Endothelial cell of umbilical vein (primary cell): ENCODE data around the gene EVC. TPM values are rescaled to one million over a fixed set of nuclear protein-coding genes. Genes with fewer than 3 reads are reported as not detected.

Experiments
- BruUV-seq: library from RNA; stranded (reverse); fragments of 400-500 nt; replicated peaks from 2 replicates; lab custom pipeline; 2021; lab: Mats Ljungman, UMichigan
- CTCF ChIA-PET: fragments of 300-600, 350-600 bp; sonication (Branson Sonifier 250); formaldehyde crosslinking; loops from one replicate; lab custom pipeline; 2021; ENCODE audit warnings: antibody characterized with exemption, inconsistent platforms; lab: Charles Lee
- POLR2A ChIA-PET: fragments of 300-600, 350-600 bp; sonication (Branson Sonifier 250); formaldehyde crosslinking; loops from one replicate; lab custom pipeline; 2021; ENCODE audit warnings: antibody characterized with exemption, inconsistent platforms; lab: Charles Lee
- DNase-seq: peaks from one replicate; pipeline ENCODE4 v3.0.0-alpha.2; 2011; ENCODE audit warnings: low read depth, low spot score
- FAIRE-seq: peaks from 2 replicates; lab custom pipeline; 2011; peaks lifted over from hg19 to GRCh38; lab: Jason Lieb, UNC
- H2AFZ ChIP-seq: 2 replicates; pipeline ENCODE4 v1.6.0; 2012; ENCODE audit warnings: low read depth, low read length, control low read depth, inconsistent platforms
- H3K27ac ChIP-seq: 2 replicates; pipeline ENCODE4 v1.5.1; 2011; ENCODE audit warnings: low read depth, mild to moderate bottlenecking, control low read depth, low read length, moderate library complexity; ENCODE audit not compliant: insufficient read depth
- H3K27me3 ChIP-seq, 2 experiments: 2 replicates each; pipeline versions ENCODE4 v1.6.0 to v1.6.1; 2011; ENCODE audit warnings: low read length in 2 of 2, mixed read lengths in 1 of 2; ENCODE audit not compliant: control insufficient read depth in 2 of 2, insufficient read depth in 2 of 2
- H3K36me3 ChIP-seq, 2 experiments: 2 replicates in 1 of 2; 3 replicates in 1 of 2; pipeline ENCODE4 v1.5.1; 2011; ENCODE audit warnings: low read length in 2 of 2, mild to moderate bottlenecking in 1 of 2, moderate library complexity in 1 of 2; ENCODE audit not compliant: control insufficient read depth in 2 of 2, insufficient read depth in 2 of 2; ENCODE audit errors: extremely low read depth in 1 of 2
- H3K4me1 ChIP-seq: 3 replicates; pipeline ENCODE4 v1.5.1; 2011; ENCODE audit warnings: mild to moderate bottlenecking, low read length; ENCODE audit not compliant: control insufficient read depth, insufficient read depth; ENCODE audit errors: extremely low read depth
- H3K4me2 ChIP-seq: 2 replicates; pipeline ENCODE4 v1.6.1; 2011; ENCODE audit warnings: low read length, control low read depth, mixed read lengths; ENCODE audit not compliant: insufficient read depth
- H3K4me3 ChIP-seq, 3 experiments: fragments of 200-600 bp in 1 of 3; sonication (generic), shearing (Covaris generic) in 1 of 3; replicated peaks in 1 of 3; 2 replicates each; pipeline ENCODE4 v1.5.1; 2011 to 2016; ENCODE audit warnings: control low read depth in 3 of 3, low read length in 3 of 3, mild to moderate bottlenecking in 2 of 3, inconsistent platforms in 1 of 3, low read depth in 1 of 3, moderate library complexity in 1 of 3; ENCODE audit not compliant: insufficient read depth in 1 of 3
- H3K79me2 ChIP-seq: 2 replicates; pipeline ENCODE4 v1.6.0; 2012; ENCODE audit warnings: low read length, inconsistent platforms; ENCODE audit not compliant: control insufficient read depth, insufficient read depth
- H3K9ac ChIP-seq: replicated peaks from 2 replicates; pipeline ENCODE3; 2011; ENCODE audit warnings: low read length, control low read depth; ENCODE audit not compliant: insufficient read depth; ENCODE audit errors: extremely low read depth
- H3K9me1 ChIP-seq: replicated peaks from 3 replicates; pipeline ENCODE4 v1.6.0; 2011; ENCODE audit warnings: mild to moderate bottlenecking, low read length; ENCODE audit not compliant: control insufficient read depth, insufficient read depth; ENCODE audit errors: extremely low read depth
- H3K9me3 ChIP-seq: replicated peaks from 2 replicates; pipeline ENCODE4 v1.5.1; 2012; ENCODE audit warnings: low read length, inconsistent platforms; ENCODE audit not compliant: control insufficient read depth, insufficient read depth
- H4K20me1 ChIP-seq: replicated peaks from 2 replicates; pipeline ENCODE3; 2011; ENCODE audit warnings: mild to moderate bottlenecking, low read length; ENCODE audit not compliant: control insufficient read depth, insufficient read depth; ENCODE audit errors: extremely low read depth
- EZH2 ChIP-seq: IDR thresholded peaks from 2 replicates; pipeline ENCODE4 v1.6.1; 2012; ENCODE audit warnings: borderline replicate concordance, low read depth, mild to moderate bottlenecking, moderate library complexity, low read length, inconsistent platforms; ENCODE audit not compliant: severe bottlenecking
- FOS ChIP-seq: IDR thresholded peaks from 2 replicates; pipeline ENCODE4 v1.6.1; 2011; ENCODE audit warnings: mild to moderate bottlenecking, low read length, moderate library complexity, borderline replicate concordance; ENCODE audit not compliant: insufficient read depth
- GATA2 ChIP-seq: IDR thresholded peaks from 2 replicates; pipeline ENCODE4 v1.7.0; 2011; ENCODE audit warnings: low read depth, mild to moderate bottlenecking, moderate library complexity, mixed read lengths, low read length; ENCODE audit not compliant: insufficient read length, insufficient read depth
- JUN ChIP-seq: IDR thresholded peaks from 2 replicates; pipeline ENCODE4 v1.6.1; 2011; ENCODE audit warnings: borderline replicate concordance, low read depth; ENCODE audit not compliant: insufficient read length, insufficient read depth
- MAX ChIP-seq: IDR thresholded peaks from 2 replicates; pipeline ENCODE4 v1.6.1; 2011; ENCODE audit not compliant: insufficient read depth, insufficient read length
- MYC ChIP-seq: IDR thresholded peaks from one replicate; pipeline ENCODE4 v1.6.1; 2011; ENCODE audit warnings: mild to moderate bottlenecking, low read depth, low read length
- POLR2A ChIP-seq: IDR thresholded peaks from 2 replicates; pipeline ENCODE4 v1.6.1; 2012; ENCODE audit warnings: low read depth, mild to moderate bottlenecking, control low read depth, low read length
- POLR2AphosphoS5 ChIP-seq: IDR thresholded peaks from 2 replicates; pipeline ENCODE4 v1.6.1; 2012; ENCODE audit warnings: low read depth, mild to moderate bottlenecking, control low read depth, low read length, moderate library complexity; ENCODE audit not compliant: insufficient read depth
- dilution Hi-C: fragments of 300-500 bp; cut with MboI; formaldehyde crosslinking; loops from one replicate; pipeline ENCODE4 v1.15.0; 2019; ENCODE audit warnings: low sequenced_read_pairs; ENCODE audit not compliant: extremely low pct_ligation_motif_present
- intact Hi-C: fragments of 100-400 bp; cut with micrococcal nuclease; formaldehyde crosslinking; loops from one replicate; pipeline ENCODE4 v1.10.0; 2022
- polyA plus RNA-seq, 4 experiments: library from polyadenylated mRNA; depleted of rRNA in 3 of 4; stranded (reverse) in 3 of 4; unstranded in 1 of 4; fragments of >200 nt; gene quantifications; 2 replicates each; pipeline versions ENCODE4 v1.2.1 to v1.2.3, GENCODE V29; 2011 to 2012; ENCODE audit warnings: missing spikeins in 1 of 4
- total RNA-seq: library from RNA; stranded (reverse); gene quantifications from 2 replicates; pipeline ENCODE4 v1.2.3, GENCODE V29; 2021
- TF ChIP-seq, protein P1 (sequence below), 2 donors: IDR thresholded peaks; 1 replicate in 1 of 2; 2 replicates in 1 of 2; pipeline ENCODE4 v1.5.1; 2011; ENCODE audit warnings: low read length in 2 of 2, mild to moderate bottlenecking in 2 of 2, moderate library complexity in 2 of 2, control low read depth in 1 of 2, inconsistent platforms in 1 of 2, low read depth in 1 of 2; ENCODE audit not compliant: insufficient read depth in 1 of 2; ENCODE audit errors: extremely low read depth in 1 of 2

EVC gene
- total and polyA plus RNA-seq, 2 donors (not counting 3 experiments of a cell fraction or from before 2014, with no cell fraction given), result 6.3 to 31.6 TPM

GRCh38 chr4:5783486-5783885, 72.5 kb downstream of the EVC start:
- no TSS peak for BruUV-seq
- Histone ChIP-seq H3K9me1 (no peaks in the 10 kb centered on the region), H2AFZ (no peak overlapping the region), H3K4me1 (peaks cover 3% of the 10 kb centered on the region), H3K9me3 (no peaks in the 10 kb centered on the region), H3K4me2 (no peak overlapping the region), H3K9ac (no peak overlapping the region), H3K27ac (no peak overlapping the region), H3K79me2 (no peaks in the 10 kb centered on the region), H4K20me1 (no peaks in the 10 kb centered on the region), H3K4me3 (no peak overlapping the region), H3K36me3 (peaks cover 4 to 18% of the 10 kb centered on the region in 2 experiments), H3K27me3 (no peaks in the 10 kb centered on the region)
- dilution Hi-C loops, result no loop called here
- intact Hi-C loops, result no loop called here
- POLR2A ChIA-PET, result no interaction called here
- no peak for DNase-seq
- TF ChIP-seq MYC (no peak), JUN (no peak), MAX (no peak)
- TF ChIP-seq, protein P1, sequence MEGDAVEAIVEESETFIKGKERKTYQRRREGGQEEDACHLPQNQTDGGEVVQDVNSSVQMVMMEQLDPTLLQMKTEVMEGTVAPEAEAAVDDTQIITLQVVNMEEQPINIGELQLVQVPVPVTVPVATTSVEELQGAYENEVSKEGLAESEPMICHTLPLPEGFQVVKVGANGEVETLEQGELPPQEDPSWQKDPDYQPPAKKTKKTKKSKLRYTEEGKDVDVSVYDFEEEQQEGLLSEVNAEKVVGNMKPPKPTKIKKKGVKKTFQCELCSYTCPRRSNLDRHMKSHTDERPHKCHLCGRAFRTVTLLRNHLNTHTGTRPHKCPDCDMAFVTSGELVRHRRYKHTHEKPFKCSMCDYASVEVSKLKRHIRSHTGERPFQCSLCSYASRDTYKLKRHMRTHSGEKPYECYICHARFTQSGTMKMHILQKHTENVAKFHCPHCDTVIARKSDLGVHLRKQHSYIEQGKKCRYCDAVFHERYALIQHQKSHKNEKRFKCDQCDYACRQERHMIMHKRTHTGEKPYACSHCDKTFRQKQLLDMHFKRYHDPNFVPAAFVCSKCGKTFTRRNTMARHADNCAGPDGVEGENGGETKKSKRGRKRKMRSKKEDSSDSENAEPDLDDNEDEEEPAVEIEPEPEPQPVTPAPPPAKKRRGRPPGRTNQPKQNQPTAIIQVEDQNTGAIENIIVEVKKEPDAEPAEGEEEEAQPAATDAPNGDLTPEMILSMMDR (IDR thresholded peaks at IDR 0.05; ENCODE audit: extremely low read depth in 1 of 2, insufficient read depth in 1 of 2, low read depth in 1 of 2, low read length in 2 of 2), result no peak
- no peak for FAIRE-seq
- CTCF ChIA-PET, result interaction anchor here (1.0 to 1.8 kb wide), 2 partner anchors 30 to 35 kb away, joined by 3 to 4 read pairs; no protein-coding TSS in a partner anchor

- ChIA-PET CTCF (interaction anchor here (0.6 to 1.8 kb wide), 3 partner anchors 30 to 125 kb away, joined by 3 to 4 read pairs (median 3); no protein-coding TSS in a partner anchor), POLR2A (no interaction called here)
- no peak overlapping the region for H3K27ac ChIP-seq
- no peak overlapping the region for H3K4me3 ChIP-seq
- no peaks in the 10 kb centered on the region for H3K9me3 ChIP-seq
- H3K79me2 ChIP-seq, result no peaks in the 10 kb centered on the region
- H2AFZ ChIP-seq, result no peak overlapping the region
- no peaks in the 10 kb centered on the region for H4K20me1 ChIP-seq
- H3K36me3 ChIP-seq, result peaks cover 5 to 18% of the 10 kb centered on the region in 2 experiments
- H3K9me1 ChIP-seq, result no peaks in the 10 kb centered on the region
- dilution Hi-C loops (no loop called here), intact Hi-C loops (no loop called here)
- peaks cover 3% of the 10 kb centered on the region for H3K4me1 ChIP-seq
- DNase-seq, result no peak
- H3K9ac ChIP-seq, result no peak overlapping the region
- TF ChIP-seq MYC (no peak), GATA2 (no peak), POLR2AphosphoS5 (no peak), MAX (no peak), EZH2 (no peak), FOS (no peak), JUN (no peak), POLR2A (no peak)
- TF ChIP-seq, protein P1 (IDR thresholded peaks at IDR 0.05; ENCODE audit: extremely low read depth in 1 of 2, insufficient read depth in 1 of 2, low read depth in 1 of 2, low read length in 2 of 2), result no peak
- H3K27me3 ChIP-seq, result no peaks in the 10 kb centered on the region
- no peak for FAIRE-seq
- no TSS peak for BruUV-seq
- no peak overlapping the region for H3K4me2 ChIP-seq
Measured at GRCh38 chr4:5784021-5784420, 73.0 kb downstream of the EVC start.
